GM18858 (cell line): Measurements from ENCODE around the gene ANKK1.

Experiments
- ATAC-seq: cut with Tn5 transposase; IDR thresholded peaks from one replicate; pipeline ENCODE4 v1.9.1; 2021; ENCODE audit not compliant: unreplicated experiment

The ANKK1 gene

GRCh38 chr11:113407163-113407562 is 19.6 kb downstream of the ANKK1 start:
- ATAC-seq, result no peak

- no peak for ATAC-seq
Observed at GRCh38 chr11:113408206-113408605, 20.6 kb downstream of the ANKK1 start.

GRCh38 chr11:113408887-113409286 is 21.3 kb downstream of the ANKK1 start:
- no peak for ATAC-seq

- no peak for ATAC-seq
Observed at GRCh38 chr11:113409526-113409925, 21.9 kb downstream of the ANKK1 start.

GRCh38 chr11:113410414-113411135 is 23.0 kb downstream of the ANKK1 start:
- no peak for ATAC-seq

- no peak for ATAC-seq
Observed at GRCh38 chr11:113411536-113411935, 24.0 kb downstream of the ANKK1 start.

GRCh38 chr11:113412675-113413074 is 25.1 kb downstream of the ANKK1 start:
- ATAC-seq, result no peak

- ATAC-seq, result no peak
Observed at GRCh38 chr11:113415343-113415742, 27.8 kb downstream of the ANKK1 start.

GRCh38 chr11:113417428-113417827 is 29.8 kb downstream of the ANKK1 start:
- ATAC-seq, result no peak

- ATAC-seq, result no peak
Observed at GRCh38 chr11:113419454-113420003, 31.9 kb downstream of the ANKK1 start.

GRCh38 chr11:113420808-113421207 is 33.2 kb downstream of the ANKK1 start:
- no peak for ATAC-seq

GRCh38 chr11:113426686-113427085 is 39.1 kb downstream of the ANKK1 start:
- no peak for ATAC-seq

GRCh38 chr11:113431746-113432145 is 44.2 kb downstream of the ANKK1 start:
- no peak for ATAC-seq

- ATAC-seq, result no peak
Observed at GRCh38 chr11:113435190-113435968, 47.8 kb downstream of the ANKK1 start.

- ATAC-seq, result no peak
Observed at GRCh38 chr11:113436672-113437252, 49.2 kb downstream of the ANKK1 start.

- ATAC-seq, result no peak
Observed at GRCh38 chr11:113440816-113441215, 53.2 kb downstream of the ANKK1 start.

- ATAC-seq, result no peak
Observed at GRCh38 chr11:113444502-113445123, 57.0 kb downstream of the ANKK1 start.

- ATAC-seq, result no peak
Observed at GRCh38 chr11:113446112-113446511, 58.5 kb downstream of the ANKK1 start.

- no peak for ATAC-seq
Observed at GRCh38 chr11:113446938-113447337, 59.4 kb downstream of the ANKK1 start.

GRCh38 chr11:113447621-113448315 is 60.2 kb downstream of the ANKK1 start:
- ATAC-seq, result no peak

GRCh38 chr11:113448316-113448677 is 60.7 kb downstream of the ANKK1 start:
- ATAC-seq, result no peak
